Keratinocyte (primary cell): ENCODE data around the gene MXRA7. TPM values are rescaled to one million over a fixed set of nuclear protein-coding genes. Genes with fewer than 3 reads are reported as not detected.

Experiments used
- DNase-seq: peaks from one replicate; pipeline ENCODE4 v3.0.0-alpha.2; 2011; ENCODE audit warnings: low read depth, missing footprints, low spot score
- FAIRE-seq: peaks from 2 replicates; lab custom pipeline; 2011; peaks lifted over from hg19 to GRCh38; lab: Jason Lieb, UNC
- H2AFZ ChIP-seq: 2 replicates; pipeline ENCODE4 v1.6.0; 2012; ENCODE audit warnings: low read length, control low read depth, inconsistent platforms; ENCODE audit not compliant: control insufficient read depth
- H3K27ac ChIP-seq: 2 replicates; pipeline ENCODE4 v1.5.1; 2011; ENCODE audit warnings: low read length; ENCODE audit not compliant: control insufficient read depth, insufficient read depth
- H3K27me3 ChIP-seq: 3 replicates; pipeline ENCODE4 v1.6.0; 2011; ENCODE audit warnings: low read length; ENCODE audit not compliant: control insufficient read depth, insufficient read depth; ENCODE audit errors: extremely low read depth
- H3K36me3 ChIP-seq, 2 experiments: 2 replicates in 1 of 2; 3 replicates in 1 of 2; pipeline ENCODE4 v1.5.1; 2011; ENCODE audit warnings: low read length in 2 of 2, mild to moderate bottlenecking in 1 of 2; ENCODE audit not compliant: control insufficient read depth in 2 of 2, insufficient read depth in 2 of 2; ENCODE audit errors: extremely low read depth in 1 of 2
- H3K4me1 ChIP-seq: 3 replicates; pipeline ENCODE4 v1.5.1; 2011; ENCODE audit warnings: low read length; ENCODE audit not compliant: control insufficient read depth, insufficient read depth; ENCODE audit errors: extremely low read depth
- H3K4me2 ChIP-seq: 3 replicates; pipeline ENCODE4 v1.6.0; 2011; ENCODE audit warnings: low read depth, low read length; ENCODE audit not compliant: control insufficient read depth, insufficient read depth; ENCODE audit errors: extremely low read depth
- H3K4me3 ChIP-seq, 3 experiments: fragments of 200-600 bp in 1 of 3; sonication (generic) in 1 of 3; 2 replicates in 2 of 3; 3 replicates in 1 of 3; pipeline ENCODE4 v1.5.1; 2011 to 2016; ENCODE audit warnings: low read length in 3 of 3, mild to moderate bottlenecking in 3 of 3, control low read depth in 2 of 3, inconsistent platforms in 1 of 3, low read depth in 1 of 3, mixed read lengths in 1 of 3, mixed run types in 1 of 3, moderate library complexity in 1 of 3; ENCODE audit not compliant: control insufficient read depth in 2 of 3, insufficient read depth in 2 of 3; ENCODE audit errors: extremely low read depth in 1 of 3
- H3K79me2 ChIP-seq: 2 replicates; pipeline ENCODE4 v1.6.0; 2012; ENCODE audit warnings: low read length; ENCODE audit not compliant: control insufficient read depth, insufficient read depth
- H3K9ac ChIP-seq: 3 replicates; pipeline ENCODE4 v1.6.0; 2011; ENCODE audit warnings: low read length; ENCODE audit not compliant: control insufficient read depth, insufficient read depth; ENCODE audit errors: extremely low read depth
- H3K9me1 ChIP-seq: 3 replicates; pipeline ENCODE4 v1.6.0; 2011; ENCODE audit warnings: low read length; ENCODE audit not compliant: control insufficient read depth, insufficient read depth; ENCODE audit errors: extremely low read depth
- H3K9me3 ChIP-seq: 2 replicates; pipeline ENCODE4 v1.5.1; 2012; ENCODE audit warnings: low read depth, low read length; ENCODE audit not compliant: control insufficient read depth
- H4K20me1 ChIP-seq: 3 replicates; pipeline ENCODE4 v1.6.0; 2011; ENCODE audit warnings: low read length; ENCODE audit not compliant: control insufficient read depth, insufficient read depth; ENCODE audit errors: extremely low read depth
- EZH2 ChIP-seq: IDR thresholded peaks from one replicate; pipeline ENCODE4 v1.6.1; 2012; ENCODE audit warnings: inconsistent platforms, mild to moderate bottlenecking, low read length, moderate library complexity
- dilution Hi-C: fragments of 300-500 bp; cut with MboI; formaldehyde crosslinking; loops from one replicate; pipeline ENCODE4 v1.7.0; 2020; ENCODE audit warnings: low sequenced_read_pairs; ENCODE audit not compliant: extremely low pct_ligation_motif_present
- polyA plus RNA-seq, 5 experiments: library from polyadenylated mRNA; depleted of rRNA in 3 of 5; stranded (reverse) in 3 of 5; stranded (forward) in 1 of 5; unstranded in 1 of 5; fragments of >200 nt; gene quantifications; 1 replicate in 1 of 5; 2 replicates in 3 of 5; 3 replicates in 1 of 5; pipeline versions ENCODE4 v1.2.1 to v1.2.3, GENCODE V29; 2011 to 2012; ENCODE audit warnings: missing spikeins in 2 of 5, low read depth in 1 of 5, low replicate concordance in 1 of 5
- TF ChIP-seq, protein P1 (sequence below), 3 experiments: IDR thresholded peaks in 1 of 3; conservative IDR thresholded peaks in 1 of 3; optimal IDR thresholded peaks in 1 of 3; 2 replicates in 2 of 3; 3 replicates in 1 of 3; pipeline versions ENCODE3 to v1.5.1; 2011; ENCODE audit warnings: low read length in 3 of 3, mild to moderate bottlenecking in 3 of 3, moderate library complexity in 2 of 3, control low read depth in 1 of 3, inconsistent platforms in 1 of 3; ENCODE audit not compliant: insufficient read depth in 2 of 3; ENCODE audit errors: extremely low read depth in 1 of 3

Gene MXRA7
- polyA plus RNA-seq, 1 donor (not counting 4 experiments of a cell fraction or from before 2014, with no cell fraction given) = 118 TPM

DNA sequence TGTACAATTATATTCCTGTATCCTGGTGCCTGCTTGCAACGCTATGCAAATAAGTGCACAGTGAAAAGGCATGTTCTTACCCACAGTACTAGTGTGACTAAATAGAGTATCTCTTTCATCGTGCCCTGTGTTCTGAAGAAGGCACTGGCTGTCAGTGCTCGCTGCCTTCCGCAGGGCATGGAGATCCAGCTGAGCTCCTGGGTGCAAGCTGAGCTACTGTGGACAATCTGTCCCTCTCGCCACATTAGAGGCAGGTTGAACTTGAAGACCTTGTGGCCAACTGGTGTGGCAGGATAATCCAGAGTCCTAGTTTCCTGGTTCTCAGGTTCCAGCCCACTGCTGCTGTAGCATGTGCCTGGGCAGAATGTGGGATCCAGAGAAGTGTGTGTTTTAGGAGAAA, 65.3 kb downstream of the MXRA7 start:
- TF ChIP-seq, protein P1, sequence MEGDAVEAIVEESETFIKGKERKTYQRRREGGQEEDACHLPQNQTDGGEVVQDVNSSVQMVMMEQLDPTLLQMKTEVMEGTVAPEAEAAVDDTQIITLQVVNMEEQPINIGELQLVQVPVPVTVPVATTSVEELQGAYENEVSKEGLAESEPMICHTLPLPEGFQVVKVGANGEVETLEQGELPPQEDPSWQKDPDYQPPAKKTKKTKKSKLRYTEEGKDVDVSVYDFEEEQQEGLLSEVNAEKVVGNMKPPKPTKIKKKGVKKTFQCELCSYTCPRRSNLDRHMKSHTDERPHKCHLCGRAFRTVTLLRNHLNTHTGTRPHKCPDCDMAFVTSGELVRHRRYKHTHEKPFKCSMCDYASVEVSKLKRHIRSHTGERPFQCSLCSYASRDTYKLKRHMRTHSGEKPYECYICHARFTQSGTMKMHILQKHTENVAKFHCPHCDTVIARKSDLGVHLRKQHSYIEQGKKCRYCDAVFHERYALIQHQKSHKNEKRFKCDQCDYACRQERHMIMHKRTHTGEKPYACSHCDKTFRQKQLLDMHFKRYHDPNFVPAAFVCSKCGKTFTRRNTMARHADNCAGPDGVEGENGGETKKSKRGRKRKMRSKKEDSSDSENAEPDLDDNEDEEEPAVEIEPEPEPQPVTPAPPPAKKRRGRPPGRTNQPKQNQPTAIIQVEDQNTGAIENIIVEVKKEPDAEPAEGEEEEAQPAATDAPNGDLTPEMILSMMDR (optimal IDR thresholded peaks at IDR 0.05 in 1 of 3, IDR thresholded peaks at IDR 0.05 in 1 of 3, conservative IDR thresholded peaks at IDR 0.05 in 1 of 3; ENCODE audit: extremely low read depth in 1 of 3, insufficient read depth in 2 of 3, low read length in 3 of 3) = no peak
- TF ChIP-seq EZH2 = no peak
- peaks cover 12% of the 10 kb centered on the region for H3K4me1 ChIP-seq
- no peak overlapping the region for H3K4me3 ChIP-seq
- no peaks in the 10 kb centered on the region for H4K20me1 ChIP-seq
- no peak for FAIRE-seq
- H3K4me2 ChIP-seq = no peak overlapping the region
- no peaks in the 10 kb centered on the region for H3K79me2 ChIP-seq
- H3K27me3 ChIP-seq = no peaks in the 10 kb centered on the region
- H3K9ac ChIP-seq = no peak overlapping the region
- dilution Hi-C loops = no loop called here
- no peak for DNase-seq
- H3K9me3 ChIP-seq = no peaks in the 10 kb centered on the region
- H2AFZ ChIP-seq = no peak overlapping the region
- no peaks in the 10 kb centered on the region for H3K9me1 ChIP-seq
- no peaks in the 10 kb centered on the region for H3K36me3 ChIP-seq
- H3K27ac ChIP-seq = no peak overlapping the region

DNA sequence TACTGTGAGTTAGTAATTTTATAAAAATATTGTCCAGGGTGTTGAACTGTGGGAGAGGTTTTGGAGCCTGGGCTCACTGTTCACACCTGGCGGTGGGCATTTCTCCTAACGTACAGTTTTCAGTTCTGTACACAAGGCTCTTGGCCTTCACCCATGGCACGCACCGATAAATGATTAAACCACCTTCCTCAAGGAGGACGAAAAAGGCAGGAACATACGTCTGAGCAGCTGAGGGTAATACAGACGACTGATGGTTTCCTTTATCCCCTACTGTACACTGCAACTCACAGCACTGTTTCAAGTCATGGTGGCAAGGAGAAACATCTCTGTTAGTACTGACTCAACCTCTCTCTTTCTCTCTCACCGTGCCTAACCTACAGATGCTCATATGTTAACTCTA, 65.8 kb downstream of the MXRA7 start:
- H3K27ac ChIP-seq = no peak overlapping the region
- H2AFZ ChIP-seq = no peak overlapping the region
- no peak overlapping the region for H3K4me3 ChIP-seq
- H4K20me1 ChIP-seq = no peaks in the 10 kb centered on the region
- H3K4me1 ChIP-seq = peaks cover 12% of the 10 kb centered on the region
- no peaks in the 10 kb centered on the region for H3K9me1 ChIP-seq
- no peaks in the 10 kb centered on the region for H3K9me3 ChIP-seq
- no peak overlapping the region for H3K4me2 ChIP-seq
- H3K9ac ChIP-seq = no peak overlapping the region
- H3K79me2 ChIP-seq = no peaks in the 10 kb centered on the region
- no peaks in the 10 kb centered on the region for H3K36me3 ChIP-seq
- TF ChIP-seq EZH2 = no peak
- TF ChIP-seq, protein P1 (optimal IDR thresholded peaks at IDR 0.05 in 1 of 3, IDR thresholded peaks at IDR 0.05 in 1 of 3, conservative IDR thresholded peaks at IDR 0.05 in 1 of 3; ENCODE audit: extremely low read depth in 1 of 3, insufficient read depth in 2 of 3, low read length in 3 of 3) = no peak
- dilution Hi-C loops = no loop called here
- DNase-seq (no peak), FAIRE-seq (no peak)
- no peaks in the 10 kb centered on the region for H3K27me3 ChIP-seq
